ENCODE data around the gene CCBE1. TPM values are rescaled to one million over a fixed set of nuclear protein-coding genes. Genes with fewer than 3 reads are reported as not detected.

CCBE1 gene
- total RNA-seq, 1 experiment from 2014 or later: 0.09 TPM

GRCh38 chr18:59612381-59612780, 84.8 kb downstream of the CCBE1 start:
- ChIA-PET POLR2A (no interaction called here), CTCF (no interaction called here)
- peaks cover 5% of the 10 kb centered on the region for H3K27me3 Mint-ChIP-seq (ENCODE audit: insufficient read depth, unreplicated experiment)
- no peak overlapping the region for H3K4me3 Mint-ChIP-seq (ENCODE audit: unreplicated experiment)
- Histone ChIP-seq H3K27me3 (replicated peaks; ENCODE audit: control insufficient read depth, insufficient read depth, low read length) (no peaks in the 10 kb centered on the region), H3K9me3 (no peaks in the 10 kb centered on the region), H3K36me3 (ENCODE audit: control insufficient read depth, insufficient read depth, low read length) (no peaks in the 10 kb centered on the region), H3K4me3 (ENCODE audit: low read depth, low read length) (no peak overlapping the region), H3K4me1 (no peaks in the 10 kb centered on the region)
- TF ChIP-seq CTCF (IDR thresholded peaks at IDR 0.05; ENCODE audit: insufficient read depth in 1 of 2, low read depth in 1 of 2, low read length in 1 of 2, severe bottlenecking in 1 of 2, unreplicated experiment in 1 of 2): no peak
- no peaks in the 10 kb centered on the region for H3K9me3 Mint-ChIP-seq (ENCODE audit: unreplicated experiment)
- H3K36me3 Mint-ChIP-seq (ENCODE audit: insufficient read depth, unreplicated experiment): no peaks in the 10 kb centered on the region
- intact Hi-C loops (cut with micrococcal nuclease; ENCODE audit: unreplicated experiment): no loop called here
- no peak overlapping the region for H3K27ac Mint-ChIP-seq (ENCODE audit: unreplicated experiment)
- no peak for DNase-seq
- BruUV-seq (replicated peaks): no TSS peak
- H3K4me1 Mint-ChIP-seq (ENCODE audit: low read depth, unreplicated experiment): peaks cover 6% of the 10 kb centered on the region

GRCh38 chr18:59610546-59611140, 86.6 kb downstream of the CCBE1 start:
- H3K4me1 Mint-ChIP-seq (ENCODE audit: low read depth, unreplicated experiment): peaks cover 6% of the 10 kb centered on the region
- Histone ChIP-seq H3K4me3 (ENCODE audit: low read depth, low read length) (no peak overlapping the region), H3K36me3 (ENCODE audit: control insufficient read depth, insufficient read depth, low read length) (no peaks in the 10 kb centered on the region), H3K9me3 (no peaks in the 10 kb centered on the region), H3K27me3 (replicated peaks; ENCODE audit: control insufficient read depth, insufficient read depth, low read length) (no peaks in the 10 kb centered on the region), H3K4me1 (no peaks in the 10 kb centered on the region)
- ChIA-PET CTCF (no interaction called here), POLR2A (no interaction called here)
- intact Hi-C loops (cut with micrococcal nuclease; ENCODE audit: unreplicated experiment): no loop called here
- H3K9me3 Mint-ChIP-seq (ENCODE audit: unreplicated experiment): no peaks in the 10 kb centered on the region
- H3K4me3 Mint-ChIP-seq (ENCODE audit: unreplicated experiment): no peak overlapping the region
- peaks cover 5% of the 10 kb centered on the region for H3K27me3 Mint-ChIP-seq (ENCODE audit: insufficient read depth, unreplicated experiment)
- no peaks in the 10 kb centered on the region for H3K36me3 Mint-ChIP-seq (ENCODE audit: insufficient read depth, unreplicated experiment)
- DNase-seq: no peak
- H3K27ac Mint-ChIP-seq (ENCODE audit: unreplicated experiment): no peak overlapping the region
- BruUV-seq (replicated peaks): no TSS peak
- no peak for TF ChIP-seq CTCF (IDR thresholded peaks at IDR 0.05; ENCODE audit: insufficient read depth in 1 of 2, low read depth in 1 of 2, low read length in 1 of 2, severe bottlenecking in 1 of 2, unreplicated experiment in 1 of 2)

- intact Hi-C loops (cut with micrococcal nuclease; ENCODE audit: unreplicated experiment): no loop called here
- H3K4me1 ChIP-seq: no peaks in the 10 kb centered on the region
- TF ChIP-seq CTCF (IDR thresholded peaks at IDR 0.05; ENCODE audit: insufficient read depth in 1 of 2, low read depth in 1 of 2, low read length in 1 of 2, severe bottlenecking in 1 of 2, unreplicated experiment in 1 of 2): no peak
- CTCF ChIA-PET: no interaction called here
- POLR2A ChIA-PET: no interaction called here
- no TSS peak for BruUV-seq (replicated peaks)
- no peak overlapping the region for H3K4me3 ChIP-seq (ENCODE audit: low read depth, low read length)
- no peaks in the 10 kb centered on the region for H3K27me3 ChIP-seq (replicated peaks; ENCODE audit: control insufficient read depth, insufficient read depth, low read length)
- H3K4me1 Mint-ChIP-seq (ENCODE audit: low read depth, unreplicated experiment): peaks cover 6% of the 10 kb centered on the region
- DNase-seq: no peak
- H3K9me3 Mint-ChIP-seq (ENCODE audit: unreplicated experiment): no peaks in the 10 kb centered on the region
- H3K4me3 Mint-ChIP-seq (ENCODE audit: unreplicated experiment): no peak overlapping the region
- H3K27me3 Mint-ChIP-seq (ENCODE audit: insufficient read depth, unreplicated experiment): peaks cover 5% of the 10 kb centered on the region
- no peak overlapping the region for H3K27ac Mint-ChIP-seq (ENCODE audit: unreplicated experiment)
- H3K36me3 Mint-ChIP-seq (ENCODE audit: insufficient read depth, unreplicated experiment): no peaks in the 10 kb centered on the region
- no peaks in the 10 kb centered on the region for H3K9me3 ChIP-seq
- H3K36me3 ChIP-seq (ENCODE audit: control insufficient read depth, insufficient read depth, low read length): no peaks in the 10 kb centered on the region
Observed at GRCh38 chr18:59609654-59610053, 87.6 kb downstream of the CCBE1 start.
